ENCODE measurements around the gene BBIP1. TPM values are rescaled to one million over a fixed set of nuclear protein-coding genes. Genes with fewer than 3 reads are reported as not detected.

The BBIP1 gene
- total and polyA plus RNA-seq, 10 of the 15 experiments (the other 5 are each of a cell fraction or from before 2014, with no cell fraction given), result 13.8 to 40.8 (median 31.3) TPM

DNA sequence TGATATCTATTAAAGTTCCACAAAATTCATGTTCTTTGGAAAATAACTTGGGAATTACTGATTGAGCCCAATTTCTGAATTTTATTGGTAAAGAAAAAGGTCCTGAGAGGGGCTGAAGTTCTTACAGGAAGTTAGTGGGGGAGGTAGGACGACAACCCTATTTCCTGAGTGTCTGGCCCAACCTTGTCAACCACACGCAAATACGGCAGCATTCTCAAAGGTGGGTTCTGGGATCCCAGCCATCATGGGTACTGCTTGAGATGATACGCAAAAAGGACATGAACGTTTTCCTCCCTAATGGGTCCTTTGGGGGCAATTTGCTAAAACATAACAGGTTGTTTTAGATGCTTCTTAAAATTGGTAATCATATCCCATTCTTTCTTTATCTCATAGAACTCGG, 50.0 kb downstream of the BBIP1 start:
- RAD21 ChIA-PET (ENCODE audit: unreplicated experiment), result interaction anchor here (1.0 to 5.3 kb wide), 8 partner anchors 10 to 66 kb away, joined by 3 to 138 read pairs (median 20); no protein-coding TSS in a partner anchor
- CTCF ChIA-PET, result interaction anchor here (1.0 to 5.2 kb wide), 8 partner anchors 9 to 65 kb away, joined by 3 to 53 read pairs (median 6); no protein-coding TSS in a partner anchor
- intact Hi-C loops (cut with micrococcal nuclease; ENCODE audit: unreplicated experiment), result loop anchor here (5.0 kb wide), 1 partner anchor 792 kb away; no protein-coding TSS in a partner anchor
- BruUV-seq (replicated peaks), result no TSS peak
- H3K4me3 ChIP-seq, result peak overlapping the region; percentile 44; the same call in 1 of the 2 replicates
- peak overlapping the region; percentile 56 for H3K9ac ChIP-seq (ENCODE audit: control insufficient read depth, insufficient read depth, low read length)
- 3% methylated on average over 6 of the region's 6 CpGs for WGBS (ENCODE audit: insufficient coverage, insufficient replicate concordance, low lambda C conversion rate, missing lambda C conversion rate)
- H3K9me3 ChIP-seq (replicated peaks; ENCODE audit: control insufficient read depth, insufficient read depth, low read length), result no peaks in the 10 kb centered on the region
- no peaks in the 10 kb centered on the region for H3K27me3 ChIP-seq (replicated peaks in 1 of 2; ENCODE audit: control insufficient read depth in 2 of 2, insufficient read depth in 2 of 2, low read length in 1 of 2)
- no peaks in the 10 kb centered on the region for H4K20me1 ChIP-seq (ENCODE audit: control insufficient read depth, insufficient read depth)
- POLR2A ChIA-PET, result interaction anchor here (0.6 to 3.3 kb wide), 6 partner anchors 11 to 66 kb away, joined by 3 to 36 read pairs (median 12); partner anchors contain the start of genes BBIP1 and SHOC2
- DNase-seq (ENCODE audit: low read depth, low spot score) (no peak), ATAC-seq (no peak), FAIRE-seq (no peak)
- H3K4me1 ChIP-seq (ENCODE audit: control insufficient read depth, insufficient read depth, low read length), result peaks cover 68% of the 10 kb centered on the region
- no peaks in the 10 kb centered on the region for H3K36me3 ChIP-seq (ENCODE audit: control insufficient read depth in 2 of 2, insufficient read depth in 2 of 2, low read length in 1 of 2)
- in situ Hi-C loops (cut with MboI), result no loop called here
- SMC1A ChIA-PET (ENCODE audit: uncharacterized antibody, unreplicated experiment), result interaction anchor here (0.7 to 5.1 kb wide), 9 partner anchors 9 to 76 kb away, joined by 3 to 139 read pairs (median 7); no protein-coding TSS in a partner anchor
- peak overlapping the region; percentile 28 for H2AFZ ChIP-seq (ENCODE audit: control insufficient read depth, low read depth, low read length)
- peak overlapping the region; percentile 99 for H3K27ac ChIP-seq (ENCODE audit: control insufficient read depth, insufficient read depth)
- H3K4me2 ChIP-seq (ENCODE audit: control insufficient read depth, insufficient read depth), result peak overlapping the region; percentile 85
- H3K79me2 ChIP-seq (ENCODE audit: control insufficient read depth, insufficient read depth, low read length), result peaks cover 48% of the 10 kb centered on the region
- TF ChIP-seq GABPA (IDR thresholded peaks at IDR 0.05; ENCODE audit: low read depth), result 0 out of 2 replicates have a peak, but pooled peaks have one; percentile 27
- TF ChIP-seq, protein P1, sequence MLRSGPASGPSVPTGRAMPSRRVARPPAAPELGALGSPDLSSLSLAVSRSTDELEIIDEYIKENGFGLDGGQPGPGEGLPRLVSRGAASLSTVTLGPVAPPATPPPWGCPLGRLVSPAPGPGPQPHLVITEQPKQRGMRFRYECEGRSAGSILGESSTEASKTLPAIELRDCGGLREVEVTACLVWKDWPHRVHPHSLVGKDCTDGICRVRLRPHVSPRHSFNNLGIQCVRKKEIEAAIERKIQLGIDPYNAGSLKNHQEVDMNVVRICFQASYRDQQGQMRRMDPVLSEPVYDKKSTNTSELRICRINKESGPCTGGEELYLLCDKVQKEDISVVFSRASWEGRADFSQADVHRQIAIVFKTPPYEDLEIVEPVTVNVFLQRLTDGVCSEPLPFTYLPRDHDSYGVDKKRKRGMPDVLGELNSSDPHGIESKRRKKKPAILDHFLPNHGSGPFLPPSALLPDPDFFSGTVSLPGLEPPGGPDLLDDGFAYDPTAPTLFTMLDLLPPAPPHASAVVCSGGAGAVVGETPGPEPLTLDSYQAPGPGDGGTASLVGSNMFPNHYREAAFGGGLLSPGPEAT (IDR thresholded peaks at IDR 0.05; ENCODE audit: low read depth), result no peak
- TF ChIP-seq POLR2A (IDR thresholded peaks at IDR 0.05; ENCODE audit: low read depth, low read length), result 0 out of 2 replicates have a peak, but pooled peaks have one; percentile 29
- no peak for TF ChIP-seq BMI1 (IDR thresholded peaks at IDR 0.05; ENCODE audit: borderline replicate concordance)
- 0 out of 2 replicates have a peak, but pooled peaks have one; percentile 31 for TF ChIP-seq CREB1 (IDR thresholded peaks at IDR 0.05; ENCODE audit: low read depth)
- TF ChIP-seq BHLHE40 (IDR thresholded peaks at IDR 0.05; ENCODE audit: borderline replicate concordance in 1 of 2, low read depth in 2 of 2, low read length in 1 of 2), result no peak
- no peak for TF ChIP-seq RELA (IDR thresholded peaks at IDR 0.05; ENCODE audit: borderline replicate concordance, partially characterized antibody)
- TF ChIP-seq CHD4 (IDR thresholded peaks at IDR 0.05), result no peak
- 0 out of 2 replicates have a peak, but pooled peaks have one; percentile 33 for TF ChIP-seq NFIC (IDR thresholded peaks at IDR 0.05; ENCODE audit: low read depth, low read length)
- TF ChIP-seq SIN3A (IDR thresholded peaks at IDR 0.05; ENCODE audit: low read depth, low read length), result no peak
- no peak for TF ChIP-seq TBL1XR1 (IDR thresholded peaks at IDR 0.05; ENCODE audit: low read depth, low read length)
- TF ChIP-seq CREM (IDR thresholded peaks at IDR 0.05; ENCODE audit: low read depth), result peak; percentile 67; the same call in 1 of the 2 replicates
- 0 out of 2 replicates have a peak, but pooled peaks have one; percentile 22 for TF ChIP-seq YY1 (IDR thresholded peaks at IDR 0.05; ENCODE audit: low read depth, low read length)
- no peak for TF ChIP-seq PAX8 (IDR thresholded peaks at IDR 0.05)
- TF ChIP-seq ETV6 (conservative IDR thresholded peaks at IDR 0.05 in 1 of 2, IDR thresholded peaks at IDR 0.05 in 1 of 2; ENCODE audit: borderline replicate concordance in 1 of 2, low read depth in 1 of 2), result peak in 1 of 2 experiments; percentile 70; a peak in 2 of 4 replicates
- TF ChIP-seq, protein P2, sequence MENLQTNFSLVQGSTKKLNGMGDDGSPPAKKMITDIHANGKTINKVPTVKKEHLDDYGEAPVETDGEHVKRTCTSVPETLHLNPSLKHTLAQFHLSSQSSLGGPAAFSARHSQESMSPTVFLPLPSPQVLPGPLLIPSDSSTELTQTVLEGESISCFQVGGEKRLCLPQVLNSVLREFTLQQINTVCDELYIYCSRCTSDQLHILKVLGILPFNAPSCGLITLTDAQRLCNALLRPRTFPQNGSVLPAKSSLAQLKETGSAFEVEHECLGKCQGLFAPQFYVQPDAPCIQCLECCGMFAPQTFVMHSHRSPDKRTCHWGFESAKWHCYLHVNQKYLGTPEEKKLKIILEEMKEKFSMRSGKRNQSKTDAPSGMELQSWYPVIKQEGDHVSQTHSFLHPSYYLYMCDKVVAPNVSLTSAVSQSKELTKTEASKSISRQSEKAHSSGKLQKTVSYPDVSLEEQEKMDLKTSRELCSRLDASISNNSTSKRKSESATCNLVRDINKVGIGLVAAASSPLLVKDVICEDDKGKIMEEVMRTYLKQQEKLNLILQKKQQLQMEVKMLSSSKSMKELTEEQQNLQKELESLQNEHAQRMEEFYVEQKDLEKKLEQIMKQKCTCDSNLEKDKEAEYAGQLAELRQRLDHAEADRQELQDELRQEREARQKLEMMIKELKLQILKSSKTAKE (IDR thresholded peaks at IDR 0.05; ENCODE audit: low read depth, poor library complexity, severe bottlenecking), result no peak
- no peak for TF ChIP-seq SIX5 (IDR thresholded peaks at IDR 0.05; ENCODE audit: low read depth, low read length, severe bottlenecking)
- no peak for TF ChIP-seq RFX5 (IDR thresholded peaks at IDR 0.05; ENCODE audit: low read depth, low read length)

Measured in GM12878 (cell line).